Heart left ventricle (tissue), 13 donors: ENCODE results near the gene MAML3.

Experiments
- POLR2A ChIP-seq, 2 donors: fragments of 450-650 bp; IDR thresholded peaks; one replicate each; pipeline ENCODE4 v1.6.1; 2017; ENCODE audit warnings: antibody characterized with exemption in 2 of 2, mild to moderate bottlenecking in 2 of 2, moderate library complexity in 2 of 2
- TF ChIP-seq, protein P1 (sequence below), 12 donors: fragments of 200-600 bp; sonication (generic) in 4 of 12; IDR thresholded peaks; one replicate each; pipeline versions ENCODE4 v1.5.0 to v1.8.0; 2018 to 2022; ENCODE audit warnings: antibody characterized with exemption in 12 of 12, mild to moderate bottlenecking in 5 of 12
- donor health status: ischemic (EF 13 %, LVEDD 7.1; RV severe dilation, severe dysfunction).
- donor health status: DM: no; HTN: yes; CAD: no.
- donor health status: DM: no; HTN: no; CAD: no.
- donor health status: ischemic (EF 25% LVEDD 6.9; RV normal size, moderate dysfunction).
- donor health status: ischemic (EF 25% LVEDD 5.7; RV mildly dilated, moderate dysfunction).
- donor health status: ischemic (EF 35%, LVEDD 5.7; RV mildly dilated, moderate dysfunction).
- donor health status: nonischemic (EF 11% LVEDD 7.7; RV severe dilation, severe dysfunction).
- donor health status: DM: yes; HTN: yes; CAD: no.
- donor health status: PGD.
- donor health status: ischemic (EF 29% LVEDD 5.4; RV normal size, mild dysfunction).
- donor health status: nonischemic (EF 23%, LVEDD 6.1; RV moderate dilation, normal function).

DNA sequence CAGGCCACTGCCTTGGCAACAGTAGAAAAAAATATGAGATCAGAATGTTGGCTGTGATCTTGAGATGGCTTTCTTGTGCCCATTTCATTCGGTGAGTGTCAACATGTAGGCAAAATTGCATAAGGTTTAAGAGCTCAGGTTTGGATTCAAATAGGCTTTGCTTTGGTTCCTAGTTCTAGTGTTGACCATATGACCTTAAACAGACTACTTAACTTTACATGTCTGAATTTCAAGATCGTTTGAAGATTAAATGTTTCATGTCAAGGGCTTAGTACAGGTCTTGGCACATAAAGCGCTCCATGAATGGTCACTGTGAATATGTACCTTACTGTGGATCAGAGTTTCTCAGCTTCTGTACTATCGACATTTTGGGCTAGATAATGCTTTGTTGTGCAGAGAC is 284.2 kb downstream of the MAML3 start:
- TF ChIP-seq, protein P1, sequence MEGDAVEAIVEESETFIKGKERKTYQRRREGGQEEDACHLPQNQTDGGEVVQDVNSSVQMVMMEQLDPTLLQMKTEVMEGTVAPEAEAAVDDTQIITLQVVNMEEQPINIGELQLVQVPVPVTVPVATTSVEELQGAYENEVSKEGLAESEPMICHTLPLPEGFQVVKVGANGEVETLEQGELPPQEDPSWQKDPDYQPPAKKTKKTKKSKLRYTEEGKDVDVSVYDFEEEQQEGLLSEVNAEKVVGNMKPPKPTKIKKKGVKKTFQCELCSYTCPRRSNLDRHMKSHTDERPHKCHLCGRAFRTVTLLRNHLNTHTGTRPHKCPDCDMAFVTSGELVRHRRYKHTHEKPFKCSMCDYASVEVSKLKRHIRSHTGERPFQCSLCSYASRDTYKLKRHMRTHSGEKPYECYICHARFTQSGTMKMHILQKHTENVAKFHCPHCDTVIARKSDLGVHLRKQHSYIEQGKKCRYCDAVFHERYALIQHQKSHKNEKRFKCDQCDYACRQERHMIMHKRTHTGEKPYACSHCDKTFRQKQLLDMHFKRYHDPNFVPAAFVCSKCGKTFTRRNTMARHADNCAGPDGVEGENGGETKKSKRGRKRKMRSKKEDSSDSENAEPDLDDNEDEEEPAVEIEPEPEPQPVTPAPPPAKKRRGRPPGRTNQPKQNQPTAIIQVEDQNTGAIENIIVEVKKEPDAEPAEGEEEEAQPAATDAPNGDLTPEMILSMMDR (IDR thresholded peaks at IDR 0.05) = no peak
- no peak for TF ChIP-seq POLR2A (IDR thresholded peaks at IDR 0.05)
